Astrocyte (in vitro differentiated cells and primary cell): ENCODE results near the gene MGAT5.

Experiments used
- CTCF ChIP-seq: IDR thresholded peaks from 2 replicates; pipeline ENCODE4 v1.5.1; 2011; ENCODE audit warnings: low read depth, mild to moderate bottlenecking, inconsistent platforms, low read length, moderate library complexity; ENCODE audit not compliant: insufficient read depth
- EZH2 ChIP-seq: IDR thresholded peaks from 2 replicates; pipeline ENCODE4 v1.6.1; 2012; ENCODE audit warnings: mild to moderate bottlenecking, low read length, inconsistent platforms; ENCODE audit not compliant: insufficient read depth

GRCh38 chr2:134348239-134348638, 94.4 kb downstream of the MGAT5 start:
- TF ChIP-seq CTCF (no peak), EZH2 (no peak)
